Measurements from ENCODE around the gene BORCS5. TPM values are rescaled to one million over a fixed set of nuclear protein-coding genes. Genes with fewer than 3 reads are reported as not detected.

The BORCS5 gene
- total RNA-seq, 1 donor from 2014 or later = 11.2 TPM

DNA sequence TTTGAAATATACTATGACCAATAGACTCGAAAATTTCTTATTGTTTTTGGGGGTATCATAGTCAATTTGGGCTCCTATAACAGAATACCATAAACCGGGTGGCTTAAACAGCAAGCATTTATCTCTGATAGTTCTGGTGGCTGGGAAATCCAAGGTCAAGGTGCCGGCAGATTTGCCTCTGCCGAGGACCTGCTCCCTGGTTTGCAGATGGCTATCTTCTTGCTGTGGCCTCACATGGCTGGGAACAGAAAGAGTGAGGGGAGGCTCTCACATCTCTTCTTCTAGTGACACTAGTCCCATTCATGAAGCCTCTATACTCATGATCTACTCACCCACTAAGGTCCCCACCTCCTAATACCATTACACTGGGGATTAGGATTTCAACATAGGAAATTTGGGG is 70.7 kb downstream of the BORCS5 start:
- DNase-seq (ENCODE audit: low spot score) = no peak

DNA sequence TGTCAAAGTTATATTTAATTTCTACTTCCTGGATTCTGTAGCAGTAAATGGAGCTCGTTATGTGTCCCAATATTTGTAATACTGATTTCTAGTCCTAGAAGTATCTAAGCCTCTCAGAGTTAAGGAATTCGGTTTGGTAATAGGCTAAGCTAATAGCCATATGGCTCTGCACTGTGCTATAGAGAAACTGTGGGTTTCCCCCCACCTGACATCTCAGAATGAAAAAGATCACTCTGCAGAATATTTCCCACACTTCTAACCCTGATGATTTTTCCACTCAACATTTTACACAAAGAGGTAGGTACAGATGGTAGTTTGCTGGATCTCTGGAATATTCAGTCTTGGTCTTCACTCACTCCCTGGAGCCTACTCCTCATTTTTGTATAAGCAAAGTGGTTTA is 71.2 kb downstream of the BORCS5 start:
- DNase-seq (ENCODE audit: low spot score) = no peak

DNA sequence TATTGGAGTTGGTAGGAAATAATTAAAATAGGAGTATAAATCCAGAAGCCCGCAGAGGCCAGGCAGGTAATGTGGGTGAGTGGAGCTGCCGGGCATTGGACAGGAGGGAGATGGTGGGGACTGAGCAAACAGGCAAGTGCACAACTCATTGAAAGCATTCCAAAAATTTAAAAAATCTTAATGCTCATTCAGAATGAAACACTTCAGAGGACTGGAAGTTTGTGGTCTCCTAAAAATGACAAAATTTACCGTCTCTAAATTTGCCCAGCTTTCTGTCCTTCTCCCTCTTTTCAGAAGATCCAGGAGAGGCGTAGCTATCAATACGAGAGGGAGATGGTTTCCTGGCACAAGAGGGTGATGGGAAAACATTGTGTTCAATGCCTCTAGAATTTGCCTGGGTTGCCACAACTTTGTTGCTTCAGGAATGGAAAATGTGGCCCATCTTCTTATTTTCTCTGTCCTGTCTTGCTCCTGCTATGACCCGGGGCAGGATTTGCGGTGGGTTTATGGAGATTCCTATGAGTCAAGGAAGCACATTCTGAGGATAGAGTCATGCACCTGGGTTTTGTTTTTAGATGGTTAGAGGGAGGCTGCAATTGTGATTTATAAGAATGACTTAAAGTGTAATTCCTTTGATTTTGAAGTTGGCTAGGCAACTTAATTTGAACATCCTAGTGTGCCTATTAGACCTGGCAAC is 72.2 kb downstream of the BORCS5 start:
- no peak for DNase-seq (ENCODE audit: low spot score)

DNA sequence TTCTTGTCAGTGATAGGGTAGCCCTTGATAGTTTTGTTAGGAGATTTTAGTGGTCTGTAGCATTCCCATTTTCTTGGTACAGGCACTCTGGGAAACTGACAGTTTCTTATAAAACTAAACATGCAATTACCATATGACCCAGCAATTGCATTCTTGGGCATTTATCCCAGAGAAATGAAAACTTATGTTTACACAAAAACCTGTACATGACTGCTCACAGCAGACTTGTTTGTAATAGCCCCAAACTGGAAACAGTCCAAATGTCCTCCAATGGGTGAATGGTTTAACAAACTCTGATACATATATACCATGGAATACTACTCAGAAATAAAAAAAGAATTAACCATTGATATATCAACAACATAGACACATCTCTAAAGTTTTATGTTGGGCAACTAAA is 75.5 kb downstream of the BORCS5 start:
- DNase-seq (ENCODE audit: low spot score) = no peak

DNA sequence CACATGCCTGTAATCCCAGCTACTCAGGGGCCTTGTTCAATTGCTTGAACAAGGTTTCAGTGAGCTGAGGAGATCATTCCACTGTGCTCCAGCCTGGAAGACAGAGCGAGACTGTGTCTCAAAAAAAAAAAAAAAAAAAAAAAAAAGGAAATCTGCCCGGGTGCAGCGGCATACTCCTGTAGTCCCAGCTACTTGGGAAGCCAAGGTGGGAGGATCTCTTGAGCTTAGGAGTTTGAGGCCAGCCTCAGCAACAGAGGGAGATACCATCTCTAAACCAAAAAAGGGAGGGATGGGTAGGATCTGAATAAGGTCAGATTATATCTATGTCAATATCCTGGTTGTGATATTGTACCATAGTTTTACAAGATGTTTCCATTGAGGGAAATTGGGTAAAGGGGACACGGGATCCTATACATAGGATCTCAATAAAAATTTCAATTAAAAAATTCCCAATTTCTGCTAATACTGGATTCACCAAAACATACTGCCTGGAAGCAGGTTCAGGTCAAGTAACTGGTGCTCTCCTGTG is 76.4 kb downstream of the BORCS5 start:
- DNase-seq (ENCODE audit: low spot score) = no peak

DNA sequence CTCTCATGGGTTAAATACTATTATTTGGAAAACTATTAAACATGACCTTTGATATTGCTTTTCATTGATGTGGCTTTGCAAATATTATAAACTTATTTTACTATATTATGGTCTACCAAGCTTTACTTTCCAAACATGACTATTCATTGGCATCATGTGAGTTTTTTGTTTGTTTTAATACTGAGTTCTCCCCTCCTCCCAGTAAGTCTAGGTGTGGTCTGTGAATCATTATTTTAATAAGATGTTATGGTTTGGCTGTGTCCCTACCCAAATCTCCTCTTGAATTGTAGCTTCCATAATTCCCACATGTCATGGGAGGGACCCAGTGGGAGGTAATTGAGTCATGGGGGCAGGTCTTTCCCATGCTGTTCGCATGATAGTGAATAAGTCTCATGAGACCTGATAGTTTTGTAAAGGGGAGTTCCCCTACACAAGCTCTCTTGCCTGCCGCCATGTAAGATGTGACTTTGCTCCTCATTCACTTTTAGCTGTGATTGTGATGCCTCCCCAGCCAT is 80.0 kb downstream of the BORCS5 start:
- no peak for DNase-seq (ENCODE audit: low spot score)

DNA sequence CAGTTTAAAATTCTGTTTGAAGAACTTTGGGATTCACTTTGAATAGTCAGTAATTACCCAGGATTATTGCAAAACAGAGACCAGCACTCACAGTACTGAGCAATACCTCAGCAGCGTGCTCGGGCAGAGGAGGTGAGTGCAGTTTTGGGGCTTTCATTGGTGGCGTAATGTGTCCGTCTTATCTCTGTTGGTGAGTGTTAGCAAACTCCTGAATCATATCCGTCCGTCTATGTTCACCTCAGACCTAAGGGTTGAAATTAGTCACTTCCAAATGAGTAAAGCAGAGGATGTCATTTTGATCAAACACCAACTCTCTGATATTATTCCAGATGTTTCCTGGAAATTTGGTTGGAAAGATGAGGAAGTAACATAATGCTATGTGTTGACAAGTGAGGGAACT is 82.8 kb downstream of the BORCS5 start:
- no peak for DNase-seq (ENCODE audit: low spot score)

DNA sequence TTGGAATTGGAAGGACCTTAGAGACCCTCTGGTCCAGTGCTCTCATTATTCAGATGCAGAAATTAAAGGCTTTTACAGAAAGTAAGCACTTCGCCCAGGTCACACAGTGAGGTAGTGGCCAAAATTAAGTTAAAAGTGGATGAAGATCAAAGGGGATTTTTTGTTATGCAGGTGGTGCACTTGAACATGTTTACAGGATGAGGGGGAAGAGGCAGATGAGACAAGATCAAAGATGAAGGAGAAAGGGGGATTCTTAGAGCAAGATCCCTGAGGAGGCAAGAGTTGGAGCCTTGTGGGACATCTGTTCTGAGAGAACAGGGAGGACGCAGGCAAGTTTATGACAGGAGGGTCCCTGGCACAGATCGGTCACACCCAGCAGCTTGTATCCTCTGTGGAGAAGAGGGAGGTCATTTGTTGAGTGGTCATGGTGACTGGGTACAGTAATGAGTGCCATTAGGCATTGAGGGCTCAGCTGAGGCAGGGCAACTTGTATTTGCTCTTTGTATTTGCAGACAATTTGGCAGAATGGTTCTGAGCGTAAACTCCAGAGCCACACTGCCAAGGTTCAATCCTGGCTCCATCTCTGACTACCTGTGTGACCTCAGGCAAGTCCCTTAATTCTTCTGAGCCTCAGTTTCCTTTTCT is 84.0 kb downstream of the BORCS5 start:
- DNase-seq (ENCODE audit: low spot score) = no peak

DNA sequence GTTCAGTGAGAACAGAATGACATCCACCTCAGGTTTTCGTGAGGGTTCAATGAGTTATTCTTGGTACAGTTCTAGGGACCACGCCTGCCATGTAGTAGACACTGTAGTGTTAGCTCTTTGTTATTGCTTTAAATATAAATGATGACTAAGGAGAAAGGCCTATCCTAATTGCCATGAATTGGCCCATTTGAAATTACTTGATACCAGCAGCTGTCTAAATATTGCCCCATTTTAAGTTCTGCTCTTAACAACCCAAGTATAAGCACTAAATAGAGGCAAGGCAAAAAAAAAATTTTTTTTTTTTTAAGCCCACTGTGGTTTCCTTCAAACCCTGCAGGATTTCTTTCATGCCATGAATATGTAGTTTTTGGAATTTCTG is 84.5 kb downstream of the BORCS5 start:
- DNase-seq (ENCODE audit: low spot score) = no peak

DNA sequence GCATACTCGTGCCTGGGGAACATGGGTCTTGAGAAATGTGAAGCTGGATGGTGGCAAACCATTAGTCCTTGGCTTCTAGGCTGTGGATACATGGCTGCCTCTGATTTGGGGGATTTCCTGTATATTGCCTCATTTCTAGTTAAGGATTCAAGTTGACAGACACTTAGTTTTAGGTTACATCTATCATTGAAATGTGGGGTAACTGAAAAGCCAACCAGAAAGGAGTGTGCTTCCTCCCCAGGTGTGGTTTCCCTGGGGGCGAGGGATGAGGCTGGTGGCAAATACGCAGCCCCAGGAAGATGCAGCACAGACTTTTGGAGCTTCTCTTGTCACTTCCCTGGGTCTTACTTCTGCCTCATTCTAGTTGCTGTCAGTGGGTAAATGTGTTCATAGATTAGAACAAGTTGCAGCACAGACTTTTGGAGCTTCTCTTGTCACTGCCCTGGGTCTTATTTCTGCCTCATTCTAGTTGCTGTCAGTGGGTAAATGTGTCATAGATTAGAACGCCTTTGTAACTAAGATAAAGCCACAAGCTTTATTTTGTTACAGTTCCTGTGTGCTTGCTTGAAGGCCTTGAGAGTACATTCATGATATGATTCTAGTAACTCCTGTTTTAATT is 85.1 kb downstream of the BORCS5 start:
- DNase-seq (ENCODE audit: low spot score) = no peak

DNA sequence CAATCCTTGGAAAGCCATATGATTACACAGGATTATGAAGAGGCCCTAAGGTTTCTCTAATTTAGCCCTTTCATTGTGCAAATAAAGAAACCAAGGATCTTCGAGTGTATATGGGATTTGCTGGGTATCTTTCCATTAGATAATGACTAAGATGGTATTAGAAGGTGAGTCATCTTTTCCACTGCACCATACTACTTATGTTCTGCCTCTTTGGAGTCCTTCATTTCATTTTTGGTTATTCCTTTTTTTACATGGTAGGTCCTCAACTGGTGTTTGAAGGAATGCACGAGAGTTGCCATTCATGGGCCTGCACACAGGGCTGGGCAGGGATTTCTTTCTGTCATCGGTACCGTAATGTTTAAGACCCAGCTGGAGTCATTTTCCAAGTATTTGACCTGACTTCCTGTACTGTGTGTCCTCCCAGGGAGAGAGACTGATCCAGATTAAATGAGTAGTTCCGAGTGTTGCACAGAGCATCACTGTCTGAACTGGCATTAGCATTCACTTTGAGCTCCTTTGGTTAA is 85.7 kb downstream of the BORCS5 start:
- no peak for DNase-seq (ENCODE audit: low spot score)

DNA sequence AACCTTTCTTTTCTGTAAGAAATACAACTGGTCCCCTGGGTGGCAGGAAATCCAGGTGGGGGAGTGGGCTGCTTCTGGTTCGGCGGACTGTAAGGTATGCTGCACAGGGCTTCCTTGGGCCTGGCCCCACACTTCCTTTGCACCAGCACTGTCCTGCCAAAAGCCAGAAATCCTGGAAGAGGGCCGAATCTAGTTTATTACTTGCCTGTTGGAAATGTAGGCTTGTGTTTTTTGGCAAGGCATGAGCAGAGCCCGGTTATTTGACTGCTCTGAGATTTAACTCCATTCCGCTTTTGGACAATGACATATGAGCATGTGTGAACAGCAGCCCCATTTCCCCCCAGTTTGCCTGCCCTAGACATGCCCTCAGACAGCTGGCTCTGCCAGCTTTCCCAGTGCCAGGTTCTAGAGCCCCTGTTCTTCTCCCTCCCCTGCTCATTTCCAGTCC is 86.6 kb downstream of the BORCS5 start:
- DNase-seq (ENCODE audit: low spot score) = no peak

DNA sequence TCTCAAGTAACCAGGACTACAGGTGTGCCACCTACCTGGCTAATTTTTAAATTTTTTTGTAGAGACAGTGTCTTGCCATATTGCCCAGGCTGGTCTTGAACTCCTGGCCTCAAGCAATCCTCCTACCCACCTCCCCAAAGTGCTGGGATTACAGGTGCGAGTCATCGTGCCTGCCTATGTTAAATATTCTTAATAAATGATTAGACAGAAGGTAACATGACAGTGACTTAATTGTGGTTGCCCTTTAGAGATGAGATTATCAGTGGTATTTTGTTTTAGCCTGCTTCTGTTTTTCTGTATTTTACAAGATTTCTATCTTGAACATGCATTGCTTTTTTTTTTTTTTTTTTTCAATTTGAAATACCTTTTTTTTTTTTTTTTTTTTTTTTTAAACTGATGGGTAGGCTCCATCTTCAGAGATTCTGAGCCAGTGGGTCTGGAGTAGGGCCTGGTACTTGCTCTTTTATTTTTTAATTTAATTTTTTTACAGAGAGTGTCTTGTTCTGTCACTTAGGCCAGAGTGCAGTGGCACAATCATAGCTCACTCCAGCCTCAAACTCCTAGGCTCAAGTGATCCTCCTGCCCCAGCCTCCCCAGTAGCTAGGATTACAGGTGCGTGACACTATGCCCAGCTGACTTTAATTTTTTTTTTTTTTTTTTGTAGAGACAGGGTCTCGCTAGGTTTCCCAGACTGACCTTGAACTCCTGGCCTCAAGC is 88.4 kb downstream of the BORCS5 start:
- no peak for DNase-seq (ENCODE audit: low spot score)

DNA sequence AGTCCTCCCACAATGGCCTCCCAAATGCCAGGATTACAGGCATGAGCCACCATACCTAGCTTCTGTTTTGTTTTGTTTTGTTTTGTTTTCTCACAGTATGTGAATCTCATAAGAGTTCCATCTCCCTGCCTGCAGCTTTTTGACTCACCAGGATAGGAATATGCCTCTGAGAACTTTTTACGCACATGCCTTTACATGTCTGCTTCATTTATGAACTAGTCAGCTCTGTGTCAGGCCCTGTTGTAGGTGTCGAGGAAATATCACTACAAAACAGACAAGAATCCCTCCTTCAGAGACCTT is 89.0 kb downstream of the BORCS5 start:
- no peak for DNase-seq (ENCODE audit: low spot score)

DNA sequence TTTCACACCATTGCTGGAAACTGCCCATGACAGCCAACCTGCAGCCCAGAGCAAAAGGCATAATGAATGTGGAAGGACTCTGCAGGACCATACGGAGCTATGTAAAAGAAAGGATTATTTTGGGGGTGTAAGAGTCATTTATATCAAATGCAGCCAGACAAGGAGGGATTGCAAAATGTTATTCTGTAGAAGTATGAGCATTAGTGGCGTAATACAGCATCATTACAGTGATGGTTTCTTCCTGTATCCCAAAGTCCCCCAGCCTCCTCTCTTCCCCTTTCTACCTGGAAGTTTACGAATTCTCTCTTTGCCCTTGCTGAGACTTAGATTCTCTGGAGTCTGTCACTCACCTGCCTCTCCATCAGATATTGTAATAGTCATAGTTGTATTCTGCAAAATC is 89.9 kb downstream of the BORCS5 start:
- no peak for DNase-seq (ENCODE audit: low spot score)

DNA sequence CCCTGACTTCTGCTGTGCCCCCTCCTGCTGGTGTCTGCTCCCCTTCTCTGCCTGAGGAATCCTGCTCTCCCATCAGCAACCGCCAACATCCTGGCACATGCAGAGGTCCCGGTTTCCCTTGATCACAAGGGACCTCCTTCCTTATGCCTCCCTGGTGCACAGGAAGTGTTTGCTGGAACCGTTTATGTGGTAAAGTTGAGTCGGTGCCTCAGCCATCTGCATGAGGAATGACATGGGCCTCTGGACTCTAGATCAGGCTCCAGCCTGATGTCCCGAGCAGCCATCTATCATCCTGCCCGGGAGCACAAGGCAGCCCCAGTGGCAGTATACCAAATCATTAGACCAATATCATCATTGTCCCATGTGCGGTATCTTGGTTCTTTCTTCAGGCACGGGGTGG is 90.4 kb downstream of the BORCS5 start:
- DNase-seq (ENCODE audit: low spot score) = no peak

DNA sequence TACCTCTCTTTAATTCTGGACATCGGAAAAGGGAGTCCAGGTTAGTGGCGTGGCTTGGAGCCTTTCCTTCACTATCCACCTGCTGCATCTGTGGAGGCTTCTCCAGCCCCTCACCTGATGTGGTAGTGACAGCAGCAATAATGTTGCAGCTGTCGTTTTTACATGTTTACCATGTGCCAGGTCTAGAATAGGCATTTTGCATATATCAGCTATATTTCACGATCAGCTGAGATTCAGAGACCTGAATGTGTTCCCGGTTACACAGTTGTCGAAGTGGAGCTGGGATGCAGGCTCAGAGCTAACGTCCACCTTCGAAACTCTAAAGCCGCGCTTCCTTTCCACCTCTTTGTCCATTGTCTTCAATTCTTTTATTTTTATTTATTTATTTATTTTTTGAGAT is 91.0 kb downstream of the BORCS5 start:
- no peak for DNase-seq (ENCODE audit: low spot score)

DNA sequence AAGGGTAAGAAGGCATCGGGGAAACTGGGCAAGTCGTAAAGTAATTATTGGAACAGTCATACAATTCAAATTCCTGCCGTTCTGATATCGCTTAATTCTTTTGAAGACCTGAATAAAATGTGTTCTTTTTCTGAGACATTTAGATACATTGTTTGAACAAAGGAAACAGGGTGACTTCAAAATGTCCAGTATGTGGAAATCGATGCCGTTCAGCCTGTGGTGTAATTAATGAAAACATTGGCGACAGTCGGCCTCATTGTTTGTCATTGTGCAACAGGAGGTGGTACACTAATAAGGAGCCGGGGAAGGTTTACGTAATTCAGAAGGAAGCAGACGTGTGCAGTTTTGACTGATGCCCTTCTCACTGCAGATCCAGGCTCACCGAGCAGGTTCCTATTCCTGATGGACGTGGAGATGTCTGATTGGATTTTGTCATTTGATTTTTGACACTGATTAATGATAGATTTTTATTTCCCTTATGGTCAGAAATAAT is 92.7 kb downstream of the BORCS5 start:
- DNase-seq (ENCODE audit: low spot score) = no peak

DNA sequence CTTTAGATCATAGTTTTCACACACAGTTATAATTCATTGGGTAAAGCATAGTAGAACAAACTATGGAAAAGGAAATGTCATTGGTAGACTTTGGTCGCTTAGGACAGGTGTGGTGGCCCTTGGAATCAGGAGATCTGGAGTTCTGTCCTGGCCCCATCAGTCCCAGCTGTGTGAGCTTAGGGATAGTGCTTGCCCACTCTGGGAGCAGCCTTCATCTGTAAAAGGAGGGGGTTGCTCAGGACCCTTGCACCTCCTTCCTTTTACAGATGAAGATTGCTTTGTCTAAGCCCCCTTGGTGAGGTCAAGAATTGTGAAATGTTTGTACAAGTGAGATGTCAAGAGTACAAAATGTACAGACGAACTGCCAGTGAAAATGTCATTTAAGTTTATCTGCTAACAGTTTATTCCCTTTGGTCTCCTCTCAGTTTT is 93.2 kb downstream of the BORCS5 start:
- DNase-seq (ENCODE audit: low spot score) = no peak

DNA sequence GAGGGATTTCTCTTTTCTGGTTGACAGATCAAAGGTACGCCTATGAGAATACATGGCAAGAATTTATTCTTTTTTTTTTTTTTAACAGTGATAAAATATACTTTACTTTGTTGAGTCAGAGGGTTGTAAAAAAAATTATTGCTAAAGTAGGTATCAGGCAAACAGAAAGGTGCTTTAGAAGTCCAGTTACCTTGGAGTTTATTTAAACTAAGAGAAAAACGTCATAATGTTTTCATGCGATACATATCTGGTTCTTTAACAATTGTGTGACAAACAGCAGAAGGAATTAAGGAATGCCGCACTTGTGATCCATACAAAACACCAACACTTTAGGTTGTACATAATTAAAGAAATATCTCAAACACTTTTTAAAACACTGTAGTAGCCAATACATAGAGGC is 94.2 kb downstream of the BORCS5 start:
- DNase-seq (ENCODE audit: low spot score) = no peak

DNA sequence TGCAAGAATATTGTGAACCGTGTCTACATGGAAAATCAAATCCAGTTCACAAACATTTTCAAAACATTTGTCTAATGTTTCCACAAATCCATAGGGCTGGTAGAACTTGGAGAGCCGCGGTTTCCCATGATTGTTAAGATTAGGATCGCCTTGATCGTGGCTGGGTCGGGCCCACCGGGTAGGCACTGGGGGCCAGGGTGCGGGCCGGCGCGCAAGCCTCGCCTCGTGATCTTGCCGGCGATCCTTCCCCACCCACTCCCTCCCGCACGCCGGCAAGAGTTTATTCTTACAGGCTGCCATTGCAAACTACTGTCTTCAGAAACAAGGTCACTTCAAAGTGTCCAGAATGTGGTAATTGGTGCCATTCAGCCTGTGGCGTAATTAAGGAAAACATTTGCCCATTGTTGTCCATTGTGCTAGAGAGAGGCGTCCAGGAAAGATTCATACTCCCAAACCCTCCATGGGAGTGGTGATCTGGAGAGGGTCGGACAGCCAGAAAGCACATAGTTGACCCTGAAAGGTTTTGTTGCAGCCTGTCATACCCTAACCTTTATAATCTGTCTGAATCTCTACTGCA is 95.5 kb downstream of the BORCS5 start:
- no peak for DNase-seq (ENCODE audit: low spot score)

Measured in mesenteric fat pad (tissue), 1 donor.